ENCODE results near the gene U2AF1L4. TPM values are rescaled to one million over a fixed set of nuclear protein-coding genes. Genes with fewer than 3 reads are reported as not detected.
A peak's percentile ranks its signal among the peaks of the same experiment; 100 is the strongest.

Gene U2AF1L4
- total RNA-seq, 4 donors from 2014 or later, result 7.9 to 31.1 (median 20.9) TPM

DNA sequence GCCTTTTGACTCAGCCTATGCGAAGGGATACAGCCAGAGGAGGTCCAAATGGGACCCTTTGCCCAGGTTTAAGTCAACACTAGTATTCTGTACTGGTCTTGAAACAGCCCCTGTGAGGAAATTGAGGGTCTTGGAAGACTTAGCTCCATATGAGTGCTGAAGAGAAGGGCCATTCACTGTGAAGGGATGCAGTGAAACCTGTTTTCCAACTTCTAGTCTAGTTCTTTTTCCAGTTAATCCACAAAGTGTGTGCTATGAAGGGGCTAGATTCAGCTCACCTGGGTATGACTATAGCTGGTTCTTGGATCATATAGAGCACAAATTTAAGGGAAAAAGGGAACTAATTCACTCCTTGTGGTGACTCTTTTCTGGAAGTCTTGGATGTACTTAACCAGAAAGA lies 36.8 kb downstream of the U2AF1L4 start:
- Histone ChIP-seq H3K9me3 (no peaks in the 10 kb centered on the region), H3K36me3 (no peaks in the 10 kb centered on the region), H3K27me3 (peaks cover 0 to 10% (median 0%) of the 10 kb centered on the region in 4 donors), H3K4me1 (peaks cover 0 to under 1% (median 0%) of the 10 kb centered on the region in 4 donors), H3K4me3 (no peak overlapping the region), H3K27ac (replicated peaks in 1 of 4) (no peak overlapping the region)
- no peak for DNase-seq (ENCODE audit: extremely low spot score)
- TF ChIP-seq POLR2AphosphoS5 (IDR thresholded peaks at IDR 0.05), result no peak
- TF ChIP-seq, protein P1, sequence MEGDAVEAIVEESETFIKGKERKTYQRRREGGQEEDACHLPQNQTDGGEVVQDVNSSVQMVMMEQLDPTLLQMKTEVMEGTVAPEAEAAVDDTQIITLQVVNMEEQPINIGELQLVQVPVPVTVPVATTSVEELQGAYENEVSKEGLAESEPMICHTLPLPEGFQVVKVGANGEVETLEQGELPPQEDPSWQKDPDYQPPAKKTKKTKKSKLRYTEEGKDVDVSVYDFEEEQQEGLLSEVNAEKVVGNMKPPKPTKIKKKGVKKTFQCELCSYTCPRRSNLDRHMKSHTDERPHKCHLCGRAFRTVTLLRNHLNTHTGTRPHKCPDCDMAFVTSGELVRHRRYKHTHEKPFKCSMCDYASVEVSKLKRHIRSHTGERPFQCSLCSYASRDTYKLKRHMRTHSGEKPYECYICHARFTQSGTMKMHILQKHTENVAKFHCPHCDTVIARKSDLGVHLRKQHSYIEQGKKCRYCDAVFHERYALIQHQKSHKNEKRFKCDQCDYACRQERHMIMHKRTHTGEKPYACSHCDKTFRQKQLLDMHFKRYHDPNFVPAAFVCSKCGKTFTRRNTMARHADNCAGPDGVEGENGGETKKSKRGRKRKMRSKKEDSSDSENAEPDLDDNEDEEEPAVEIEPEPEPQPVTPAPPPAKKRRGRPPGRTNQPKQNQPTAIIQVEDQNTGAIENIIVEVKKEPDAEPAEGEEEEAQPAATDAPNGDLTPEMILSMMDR (IDR thresholded peaks at IDR 0.05), result no peak
- no peak for TF ChIP-seq POLR2A (IDR thresholded peaks at IDR 0.05; ENCODE audit: low read depth)
- TF ChIP-seq EP300 (IDR thresholded peaks at IDR 0.05), result no peak
- 89% methylated on average over 1 of the region's 1 CpG for WGBS
- intact Hi-C loops (cut with DNase I), result no loop called here

DNA sequence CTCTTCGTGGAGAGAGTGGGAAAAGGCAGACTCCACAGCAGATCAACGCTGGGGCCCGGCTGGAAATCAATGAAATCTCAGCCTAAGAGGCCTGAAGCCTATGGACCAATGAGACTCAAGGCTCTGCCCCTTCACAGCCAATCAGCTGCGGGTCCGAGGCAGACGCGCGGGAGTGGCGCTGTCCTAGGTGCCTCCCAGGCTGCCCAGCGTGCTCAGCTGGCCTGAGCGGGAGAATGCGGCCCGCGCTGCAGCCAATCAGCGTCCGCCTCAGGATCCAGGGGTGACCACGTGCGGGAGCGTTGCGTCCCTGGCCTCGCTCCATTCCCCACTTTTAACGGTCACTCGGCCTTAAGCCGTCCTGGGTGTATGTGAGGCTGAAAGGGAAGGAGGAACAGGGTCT lies 41.0 kb downstream of the U2AF1L4 start, which contains the start of gene ZBTB32:
Gene ZBTB32 (plus strand): TSS at position 341 of the 400 bp plus-strand sequence. CDS start 10,069 bp downstream, outside the sequence.
- Histone ChIP-seq H3K27ac (replicated peaks in 1 of 4) (no peak within 1 kb of the TSS), H3K4me3 (no peak within 1 kb of the TSS), H3K9me3 (no peaks in the 10 kb centered on the region), H3K4me1 (peaks cover 11 to 16% (median 15%) of the 10 kb centered on the region in 4 donors), H3K36me3 (no peaks in the 10 kb centered on the region), H3K27me3 (peaks cover 0 to 14% (median 0%) of the 10 kb centered on the region in 4 donors)
- TF ChIP-seq POLR2A (IDR thresholded peaks at IDR 0.05; ENCODE audit: low read depth) (no peak), EP300 (IDR thresholded peaks at IDR 0.05) (no peak), POLR2AphosphoS5 (IDR thresholded peaks at IDR 0.05) (no peak)
- TF ChIP-seq, protein P1 (IDR thresholded peaks at IDR 0.05), result no peak
- WGBS, result 26% methylated on average over 18 of the region's 24 CpGs
- intact Hi-C loops (cut with DNase I), result no loop called here
- DNase-seq (ENCODE audit: extremely low spot score), result no peak

DNA sequence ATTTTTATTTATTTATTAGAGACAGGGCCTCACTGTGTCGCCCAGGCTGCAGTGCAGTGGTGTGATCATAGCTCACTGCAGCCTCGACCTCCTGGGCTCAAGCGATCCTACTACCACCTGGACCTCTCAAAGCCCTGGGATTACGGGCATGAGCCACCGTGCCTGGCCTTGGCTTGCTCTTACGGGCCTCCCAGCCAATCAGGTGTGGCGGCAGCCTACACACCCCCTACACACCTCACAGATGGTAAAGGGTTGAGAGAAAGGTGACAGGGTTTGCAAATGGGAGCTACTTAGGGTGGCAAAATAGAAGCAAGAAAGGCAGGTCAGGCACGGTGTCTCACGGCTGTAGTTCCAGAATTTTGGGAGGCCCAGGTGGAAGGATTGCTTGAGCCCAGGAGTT lies 41.9 kb downstream of the U2AF1L4 start:
- H3K36me3 ChIP-seq, result no peaks in the 10 kb centered on the region
- 52% methylated on average over 9 of the region's 9 CpGs for WGBS
- TF ChIP-seq POLR2AphosphoS5 (IDR thresholded peaks at IDR 0.05) (no peak), POLR2A (IDR thresholded peaks at IDR 0.05; ENCODE audit: low read depth) (no peak), EP300 (IDR thresholded peaks at IDR 0.05) (no peak)
- TF ChIP-seq, protein P1 (IDR thresholded peaks at IDR 0.05), result no peak
- peaks cover 0 to 14% (median 0%) of the 10 kb centered on the region in 4 donors for H3K27me3 ChIP-seq
- no peaks in the 10 kb centered on the region for H3K9me3 ChIP-seq
- intact Hi-C loops (cut with DNase I), result loop anchor here (2.0 kb wide), 1 partner anchor 13 kb away; no protein-coding TSS in a partner anchor
- DNase-seq (ENCODE audit: extremely low spot score), result no peak
- H3K4me3 ChIP-seq, result peak overlapping the region in 2 of 4 donors; percentile 62 to 66
- no peak overlapping the region for H3K27ac ChIP-seq (replicated peaks in 1 of 4)
- H3K4me1 ChIP-seq, result peaks cover 11 to 16% (median 15%) of the 10 kb centered on the region in 4 donors

DNA sequence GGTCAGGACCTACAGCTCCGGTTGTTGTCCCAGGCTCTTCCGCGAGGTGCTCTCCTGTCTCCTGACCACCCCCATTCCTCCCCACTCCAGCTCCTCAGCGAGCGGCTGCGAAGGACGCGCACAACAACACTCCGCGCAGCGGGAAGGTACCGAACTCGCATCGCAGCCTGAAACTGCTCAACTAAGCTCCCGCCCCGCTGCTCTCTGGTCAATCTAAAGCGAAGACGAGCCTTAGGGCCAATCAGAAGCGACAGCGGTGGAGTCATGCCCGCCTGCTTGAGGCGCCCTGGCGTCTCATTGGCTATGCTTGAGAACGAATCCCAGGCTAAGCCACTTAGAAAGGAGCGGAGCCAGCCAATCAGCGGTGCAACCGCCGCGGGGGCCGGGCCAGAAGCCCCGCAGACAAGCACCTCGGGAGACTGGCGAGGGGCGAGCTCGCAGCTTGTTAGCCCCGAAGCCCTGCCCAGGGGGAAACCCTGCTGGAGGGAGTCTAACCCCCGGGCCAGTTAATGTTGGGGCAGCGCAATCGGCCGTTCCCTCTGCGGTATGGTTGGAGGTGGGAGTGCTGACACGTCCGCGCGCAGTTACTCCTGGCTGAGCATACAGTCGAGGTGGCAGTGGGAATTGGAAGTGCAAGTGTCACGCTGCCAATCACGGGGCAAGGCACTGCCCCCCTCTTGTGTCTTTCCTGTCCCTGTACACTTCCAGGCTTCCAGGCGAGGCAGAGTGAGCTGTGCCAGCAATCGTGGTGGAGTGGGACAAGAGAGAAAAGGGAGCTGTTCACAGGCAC lies 42.8 kb downstream of the U2AF1L4 start:
- Histone ChIP-seq H3K4me3 (peak overlapping the region; percentile 62 to 91 (median 66)), H3K9me3 (no peaks in the 10 kb centered on the region), H3K4me1 (peaks cover 11 to 16% (median 15%) of the 10 kb centered on the region in 4 donors), H3K36me3 (no peaks in the 10 kb centered on the region), H3K27me3 (peaks cover 0 to 14% (median 0%) of the 10 kb centered on the region in 4 donors), H3K27ac (replicated peaks in 1 of 4) (peak overlapping the region; percentile 29 to 62 (median 42))
- TF ChIP-seq POLR2AphosphoS5 (IDR thresholded peaks at IDR 0.05) (peak; percentile 71 to 75), EP300 (IDR thresholded peaks at IDR 0.05) (no peak)
- TF ChIP-seq, protein P1 (IDR thresholded peaks at IDR 0.05), result peak in 1 of 3 experiments; percentile 11
- intact Hi-C loops (cut with DNase I), result loop anchor here (2.0 kb wide), 1 partner anchor 14 kb away; no protein-coding TSS in a partner anchor
- peak; percentile 99 for DNase-seq (ENCODE audit: extremely low spot score)
- 0% methylated on average over 19 of the region's 50 CpGs for WGBS
